Measurements from ENCODE around the gene HOXB8.

Gene HOXB8

DNA sequence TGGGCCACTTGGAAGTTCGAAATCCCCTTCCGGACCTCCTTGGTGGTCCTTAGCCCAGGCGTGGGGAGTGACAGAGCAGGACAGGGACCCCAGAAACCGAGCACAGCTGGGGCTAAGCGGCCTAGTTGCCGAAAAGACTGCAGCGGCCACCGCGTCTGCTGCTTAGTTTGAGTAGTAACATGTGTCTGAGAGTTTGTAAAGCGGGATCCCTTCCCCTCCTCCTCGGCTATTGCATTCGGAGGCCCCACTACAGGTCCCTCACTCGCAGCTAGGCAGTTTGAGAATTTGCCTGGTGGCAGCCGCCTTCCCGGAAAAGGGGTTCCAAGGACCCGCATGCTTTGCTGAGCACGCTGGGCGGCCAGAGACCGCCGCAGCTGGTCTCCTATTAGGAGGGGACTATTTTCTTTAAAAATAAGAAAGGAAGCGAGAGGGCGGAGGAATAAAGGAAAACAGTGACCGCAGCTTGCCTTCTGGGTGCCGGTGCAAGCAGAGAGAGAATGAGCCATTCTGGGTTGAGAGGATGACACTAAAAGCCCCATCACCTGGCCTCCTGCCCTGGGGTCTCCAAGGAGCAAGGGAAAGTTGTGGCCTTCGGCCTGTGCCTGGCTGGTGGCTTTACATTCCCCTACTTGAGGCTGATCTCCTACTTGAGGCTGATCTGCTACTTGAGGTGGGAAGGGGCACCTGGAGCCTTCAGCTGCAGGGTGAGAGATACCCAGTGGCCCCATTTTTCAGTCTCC lies 20.4 kb downstream of the HOXB8 start:
- TF ChIP-seq CTCF (IDR thresholded peaks at IDR 0.05; ENCODE audit: extremely low read depth, insufficient read depth, missing control alignments), result no peak
- in situ Hi-C loops (cut with MboI; ENCODE audit: low pct_unique_long_range_greater_than_20kb, low sequenced_read_pairs, unreplicated experiment), result no loop called here
- DNase-seq (ENCODE audit: low spot score), result no peak

- in situ Hi-C loops (cut with MboI; ENCODE audit: low pct_unique_long_range_greater_than_20kb, low sequenced_read_pairs, unreplicated experiment), result no loop called here
- peak; percentile 94 for DNase-seq (ENCODE audit: low spot score)
- TF ChIP-seq CTCF (IDR thresholded peaks at IDR 0.05; ENCODE audit: extremely low read depth, insufficient read depth, missing control alignments), result peak; percentile 98
Measured at GRCh38 chr17:48593840-48594537, 21.1 kb downstream of the HOXB8 start.

- in situ Hi-C loops (cut with MboI; ENCODE audit: low pct_unique_long_range_greater_than_20kb, low sequenced_read_pairs, unreplicated experiment), result no loop called here
- DNase-seq (ENCODE audit: low spot score), result no peak
- TF ChIP-seq CTCF (IDR thresholded peaks at IDR 0.05; ENCODE audit: extremely low read depth, insufficient read depth, missing control alignments), result no peak
Measured at GRCh38 chr17:48593126-48593829, 21.8 kb downstream of the HOXB8 start, which contains the start of gene HOXB5. Gene HOXB5, minus strand, starts transcription at chr17:48593779. Its CDS starts 97 bp downstream, at chr17:48593682.

- no peak for TF ChIP-seq CTCF (IDR thresholded peaks at IDR 0.05; ENCODE audit: extremely low read depth, insufficient read depth, missing control alignments)
- in situ Hi-C loops (cut with MboI; ENCODE audit: low pct_unique_long_range_greater_than_20kb, low sequenced_read_pairs, unreplicated experiment), result no loop called here
- no peak for DNase-seq (ENCODE audit: low spot score)
Measured at GRCh38 chr17:48592577-48592976, 22.5 kb downstream of the HOXB8 start.

DNA sequence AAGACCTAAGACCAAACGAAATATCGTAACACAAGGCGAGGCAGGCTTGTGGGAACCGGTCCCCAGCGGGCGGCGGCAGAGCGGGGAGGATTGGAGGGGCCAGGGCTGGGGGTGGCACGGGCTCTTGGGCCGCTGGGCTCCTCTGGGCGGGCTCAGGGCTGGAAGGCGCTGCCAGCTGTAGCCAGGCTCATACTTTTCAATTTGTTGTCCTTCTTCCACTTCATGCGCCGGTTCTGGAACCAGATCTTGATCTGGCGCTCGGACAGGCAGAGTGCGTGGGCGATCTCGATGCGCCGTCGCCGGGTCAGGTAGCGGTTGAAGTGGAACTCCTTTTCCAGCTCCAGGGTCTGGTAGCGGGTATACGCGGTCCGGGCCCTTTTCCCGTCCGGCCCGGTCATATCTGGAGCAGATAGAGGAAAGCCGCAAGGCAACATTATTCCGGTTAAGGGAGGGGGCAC lies 23.0 kb downstream of the HOXB8 start:
- in situ Hi-C loops (cut with MboI; ENCODE audit: low pct_unique_long_range_greater_than_20kb, low sequenced_read_pairs, unreplicated experiment), result no loop called here
- no peak for TF ChIP-seq CTCF (IDR thresholded peaks at IDR 0.05; ENCODE audit: extremely low read depth, insufficient read depth, missing control alignments)
- no peak for DNase-seq (ENCODE audit: low spot score)

- TF ChIP-seq CTCF (IDR thresholded peaks at IDR 0.05; ENCODE audit: extremely low read depth, insufficient read depth, missing control alignments), result no peak
- DNase-seq (ENCODE audit: low spot score), result no peak
- in situ Hi-C loops (cut with MboI; ENCODE audit: low pct_unique_long_range_greater_than_20kb, low sequenced_read_pairs, unreplicated experiment), result no loop called here
Measured at GRCh38 chr17:48591255-48592056, 23.6 kb downstream of the HOXB8 start.
